HepG2 (cell line): ENCODE results near the gene OSBPL8. TPM values are rescaled to one million over a fixed set of nuclear protein-coding genes. Genes with fewer than 3 reads are reported as not detected.

ENCODE experiments used
- BCLAF1 ChIP-seq: fragments of 450-650 bp; IDR thresholded peaks from 2 replicates; pipeline ENCODE4 v1.6.1; 2017; ENCODE audit warnings: mild to moderate bottlenecking
- CTCF ChIP-seq: sonication (generic); formaldehyde crosslinking; IDR thresholded peaks from 2 replicates; pipeline ENCODE4 v1.5.0; 2020; ENCODE audit warnings: mild to moderate bottlenecking, missing genetic modification reagents, moderate library complexity
- GATA4 ChIP-seq: sonication (generic); IDR thresholded peaks from 2 replicates; pipeline ENCODE4 v1.6.1; 2016; ENCODE audit warnings: antibody characterized with exemption, low read depth, borderline replicate concordance
- RAD21 ChIP-seq: fragments of 450-650 bp; formaldehyde crosslinking; IDR thresholded peaks from 2 replicates; pipeline ENCODE4 v1.5.0; 2020; ENCODE audit warnings: mild to moderate bottlenecking
- REPIN1 ChIP-seq: sonication (generic); formaldehyde crosslinking; IDR thresholded peaks from 2 replicates; pipeline ENCODE4 v1.8.0; 2022; ENCODE audit warnings: missing genetic modification reagents, low read depth, mild to moderate bottlenecking, borderline replicate concordance
- TFAP4 ChIP-seq: sonication (generic); IDR thresholded peaks from 2 replicates; pipeline ENCODE4 v1.6.1; 2016; ENCODE audit warnings: low read depth, borderline replicate concordance
- USF2 ChIP-seq, 2 experiments: sonication (generic) in 1 of 2; formaldehyde crosslinking in 1 of 2; IDR thresholded peaks; 2 replicates each; pipeline versions ENCODE4 v1.5.1 to v1.6.1; 2011 to 2020; ENCODE audit warnings: borderline replicate concordance in 1 of 2, low read depth in 1 of 2, low read length in 1 of 2, mild to moderate bottlenecking in 1 of 2, missing genetic modification reagents in 1 of 2, moderate library complexity in 1 of 2
- ZNF407 ChIP-seq: sonication (generic); formaldehyde crosslinking; IDR thresholded peaks from one replicate; pipeline ENCODE4 v1.5.1; 2020; ENCODE audit warnings: mild to moderate bottlenecking, missing genetic modification reagents; ENCODE audit errors: not compliant biosample characterization
- polyA plus RNA-seq, 8 experiments: library from polyadenylated mRNA; depleted of rRNA in 3 of 8; stranded (reverse) in 7 of 8; unstranded in 1 of 8; fragments of >200 nt; fragmentation: Illumina TruSeq in 4 of 8; extraction: Trizol in 4 of 8; gene quantifications; 2 replicates each; pipeline versions ENCODE4 v1.2.1 to v1.2.3, GENCODE V29; 2011 to 2016; ENCODE audit warnings: low read depth in 4 of 8, missing spikeins in 1 of 8, mixed read lengths in 1 of 8; ENCODE audit not compliant: insufficient read depth in 1 of 8
- total RNA-seq, 5 experiments: library from RNA; depleted of rRNA; stranded (reverse); fragments of >200 nt; fragmentation: Illumina TruSeq; extraction: Trizol; gene quantifications; 2 replicates each; pipeline ENCODE4 v1.2.3, GENCODE V29; 2016; ENCODE audit warnings: low read depth in 1 of 5

The OSBPL8 gene
- total and polyA plus RNA-seq, 2 of the 13 experiments (the other 11 are each of a cell fraction or from before 2014, with no cell fraction given), result 11.0 to 33.9 TPM

GRCh38 chr12:76455582-76456345 is 103.8 kb downstream of the OSBPL8 start (continued):
- TF ChIP-seq USF2 (IDR thresholded peaks at IDR 0.05; ENCODE audit: low read depth, low read length) (no peak), USF2 (CRISPR knock-in tag; IDR thresholded peaks at IDR 0.05; ENCODE audit: borderline replicate concordance) (no peak), CTCF (peak; percentile 76), GATA4 (no peak), RAD21 (peak; percentile 43; the same call in 1 of the 2 replicates), REPIN1 (no peak), TFAP4 (no peak), ZNF407 (CRISPR knock-in tag) (no peak), BCLAF1 (no peak)
